Endothelial cell of umbilical vein (primary cell): ENCODE results near the gene EXOSC5. TPM values are rescaled to one million over a fixed set of nuclear protein-coding genes. Genes with fewer than 3 reads are reported as not detected.
A peak's percentile ranks its signal among the peaks of the same experiment; 100 is the strongest.

Experiments
- BruUV-seq: library from RNA; stranded (reverse); fragments of 400-500 nt; replicated peaks from 2 replicates; lab custom pipeline; 2021; lab: Mats Ljungman, UMichigan
- CTCF ChIA-PET: fragments of 300-600, 350-600 bp; sonication (Branson Sonifier 250); formaldehyde crosslinking; loops from one replicate; lab custom pipeline; 2021; ENCODE audit warnings: antibody characterized with exemption, inconsistent platforms; lab: Charles Lee
- POLR2A ChIA-PET: fragments of 300-600, 350-600 bp; sonication (Branson Sonifier 250); formaldehyde crosslinking; loops from one replicate; lab custom pipeline; 2021; ENCODE audit warnings: antibody characterized with exemption, inconsistent platforms; lab: Charles Lee
- DNase-seq: peaks from one replicate; pipeline ENCODE4 v3.0.0-alpha.2; 2011; ENCODE audit warnings: low read depth, low spot score
- FAIRE-seq: peaks from 2 replicates; lab custom pipeline; 2011; peaks lifted over from hg19 to GRCh38; lab: Jason Lieb, UNC
- H2AFZ ChIP-seq: 2 replicates; pipeline ENCODE4 v1.6.0; 2012; ENCODE audit warnings: low read depth, low read length, control low read depth, inconsistent platforms
- H3K27ac ChIP-seq: 2 replicates; pipeline ENCODE4 v1.5.1; 2011; ENCODE audit warnings: low read depth, mild to moderate bottlenecking, control low read depth, low read length, moderate library complexity; ENCODE audit not compliant: insufficient read depth
- H3K27me3 ChIP-seq, 2 experiments: 2 replicates each; pipeline versions ENCODE4 v1.6.0 to v1.6.1; 2011; ENCODE audit warnings: low read length in 2 of 2, mixed read lengths in 1 of 2; ENCODE audit not compliant: control insufficient read depth in 2 of 2, insufficient read depth in 2 of 2
- H3K36me3 ChIP-seq, 2 experiments: 2 replicates in 1 of 2; 3 replicates in 1 of 2; pipeline ENCODE4 v1.5.1; 2011; ENCODE audit warnings: low read length in 2 of 2, mild to moderate bottlenecking in 1 of 2, moderate library complexity in 1 of 2; ENCODE audit not compliant: control insufficient read depth in 2 of 2, insufficient read depth in 2 of 2; ENCODE audit errors: extremely low read depth in 1 of 2
- H3K4me1 ChIP-seq: 3 replicates; pipeline ENCODE4 v1.5.1; 2011; ENCODE audit warnings: mild to moderate bottlenecking, low read length; ENCODE audit not compliant: control insufficient read depth, insufficient read depth; ENCODE audit errors: extremely low read depth
- H3K4me2 ChIP-seq: 2 replicates; pipeline ENCODE4 v1.6.1; 2011; ENCODE audit warnings: low read length, control low read depth, mixed read lengths; ENCODE audit not compliant: insufficient read depth
- H3K4me3 ChIP-seq, 3 experiments: fragments of 200-600 bp in 1 of 3; sonication (generic), shearing (Covaris generic) in 1 of 3; replicated peaks in 1 of 3; 2 replicates each; pipeline ENCODE4 v1.5.1; 2011 to 2016; ENCODE audit warnings: control low read depth in 3 of 3, low read length in 3 of 3, mild to moderate bottlenecking in 2 of 3, inconsistent platforms in 1 of 3, low read depth in 1 of 3, moderate library complexity in 1 of 3; ENCODE audit not compliant: insufficient read depth in 1 of 3
- H3K79me2 ChIP-seq: 2 replicates; pipeline ENCODE4 v1.6.0; 2012; ENCODE audit warnings: low read length, inconsistent platforms; ENCODE audit not compliant: control insufficient read depth, insufficient read depth
- H3K9ac ChIP-seq: replicated peaks from 2 replicates; pipeline ENCODE3; 2011; ENCODE audit warnings: low read length, control low read depth; ENCODE audit not compliant: insufficient read depth; ENCODE audit errors: extremely low read depth
- H3K9me1 ChIP-seq: replicated peaks from 3 replicates; pipeline ENCODE4 v1.6.0; 2011; ENCODE audit warnings: mild to moderate bottlenecking, low read length; ENCODE audit not compliant: control insufficient read depth, insufficient read depth; ENCODE audit errors: extremely low read depth
- H3K9me3 ChIP-seq: replicated peaks from 2 replicates; pipeline ENCODE4 v1.5.1; 2012; ENCODE audit warnings: low read length, inconsistent platforms; ENCODE audit not compliant: control insufficient read depth, insufficient read depth
- H4K20me1 ChIP-seq: replicated peaks from 2 replicates; pipeline ENCODE3; 2011; ENCODE audit warnings: mild to moderate bottlenecking, low read length; ENCODE audit not compliant: control insufficient read depth, insufficient read depth; ENCODE audit errors: extremely low read depth
- EZH2 ChIP-seq: IDR thresholded peaks from 2 replicates; pipeline ENCODE4 v1.6.1; 2012; ENCODE audit warnings: borderline replicate concordance, low read depth, mild to moderate bottlenecking, moderate library complexity, low read length, inconsistent platforms; ENCODE audit not compliant: severe bottlenecking
- FOS ChIP-seq: IDR thresholded peaks from 2 replicates; pipeline ENCODE4 v1.6.1; 2011; ENCODE audit warnings: mild to moderate bottlenecking, low read length, moderate library complexity, borderline replicate concordance; ENCODE audit not compliant: insufficient read depth
- GATA2 ChIP-seq: IDR thresholded peaks from 2 replicates; pipeline ENCODE4 v1.7.0; 2011; ENCODE audit warnings: low read depth, mild to moderate bottlenecking, moderate library complexity, mixed read lengths, low read length; ENCODE audit not compliant: insufficient read length, insufficient read depth
- JUN ChIP-seq: IDR thresholded peaks from 2 replicates; pipeline ENCODE4 v1.6.1; 2011; ENCODE audit warnings: borderline replicate concordance, low read depth; ENCODE audit not compliant: insufficient read length, insufficient read depth
- MYC ChIP-seq: IDR thresholded peaks from one replicate; pipeline ENCODE4 v1.6.1; 2011; ENCODE audit warnings: mild to moderate bottlenecking, low read depth, low read length
- POLR2A ChIP-seq: IDR thresholded peaks from 2 replicates; pipeline ENCODE4 v1.6.1; 2012; ENCODE audit warnings: low read depth, mild to moderate bottlenecking, control low read depth, low read length
- POLR2AphosphoS5 ChIP-seq: IDR thresholded peaks from 2 replicates; pipeline ENCODE4 v1.6.1; 2012; ENCODE audit warnings: low read depth, mild to moderate bottlenecking, control low read depth, low read length, moderate library complexity; ENCODE audit not compliant: insufficient read depth
- dilution Hi-C: fragments of 300-500 bp; cut with MboI; formaldehyde crosslinking; loops from one replicate; pipeline ENCODE4 v1.15.0; 2019; ENCODE audit warnings: low sequenced_read_pairs; ENCODE audit not compliant: extremely low pct_ligation_motif_present
- intact Hi-C: fragments of 100-400 bp; cut with micrococcal nuclease; formaldehyde crosslinking; loops from one replicate; pipeline ENCODE4 v1.10.0; 2022
- polyA plus RNA-seq, 4 experiments: library from polyadenylated mRNA; depleted of rRNA in 3 of 4; stranded (reverse) in 3 of 4; unstranded in 1 of 4; fragments of >200 nt; gene quantifications; 2 replicates each; pipeline versions ENCODE4 v1.2.1 to v1.2.3, GENCODE V29; 2011 to 2012; ENCODE audit warnings: missing spikeins in 1 of 4
- total RNA-seq: library from RNA; stranded (reverse); gene quantifications from 2 replicates; pipeline ENCODE4 v1.2.3, GENCODE V29; 2021
- TF ChIP-seq, protein P1 (sequence below): IDR thresholded peaks from 2 replicates; pipeline ENCODE4 v1.6.1; 2011; ENCODE audit not compliant: insufficient read depth, insufficient read length
- TF ChIP-seq, protein P2 (sequence below), 2 donors: IDR thresholded peaks; 1 replicate in 1 of 2; 2 replicates in 1 of 2; pipeline ENCODE4 v1.5.1; 2011; ENCODE audit warnings: low read length in 2 of 2, mild to moderate bottlenecking in 2 of 2, moderate library complexity in 2 of 2, control low read depth in 1 of 2, inconsistent platforms in 1 of 2, low read depth in 1 of 2; ENCODE audit not compliant: insufficient read depth in 1 of 2; ENCODE audit errors: extremely low read depth in 1 of 2

EXOSC5 gene
- total and polyA plus RNA-seq, 2 donors (not counting 3 experiments of a cell fraction or from before 2014, with no cell fraction given) = 14.0 to 20.9 TPM

DNA sequence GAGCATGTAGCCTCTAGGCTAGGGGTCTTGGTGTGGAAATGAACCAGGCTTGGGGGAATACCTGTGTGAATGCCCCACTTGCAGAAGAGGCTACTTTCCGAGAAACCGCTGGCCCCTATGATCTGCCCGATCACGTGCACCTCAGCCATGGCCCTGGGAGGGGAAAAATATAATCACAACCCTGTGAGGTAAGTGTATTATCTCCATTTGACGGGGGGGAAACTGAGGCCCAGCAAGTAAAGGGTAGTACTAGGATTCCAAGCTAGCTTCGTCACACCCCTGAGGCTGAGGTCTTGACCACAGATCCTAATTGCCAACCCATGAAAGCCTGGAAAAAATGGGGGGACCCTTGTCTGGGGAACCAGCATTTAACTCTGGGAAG lies 33.8 kb downstream of the EXOSC5 start:
- Histone ChIP-seq H3K9me1 (no peaks in the 10 kb centered on the region), H3K36me3 (no peaks in the 10 kb centered on the region), H3K9ac (peak overlapping the region; percentile 94), H3K4me2 (peak overlapping the region; percentile 64), H3K27ac (peak overlapping the region; percentile 88), H3K9me3 (no peaks in the 10 kb centered on the region), H4K20me1 (no peaks in the 10 kb centered on the region), H2AFZ (peak overlapping the region; percentile 11), H3K27me3 (no peaks in the 10 kb centered on the region), H3K4me3 (peak overlapping the region in 2 of 3 experiments; percentile 60 to 86), H3K79me2 (peaks cover 20% of the 10 kb centered on the region), H3K4me1 (peaks cover 20% of the 10 kb centered on the region)
- no peak for DNase-seq
- dilution Hi-C loops = no loop called here
- CTCF ChIA-PET = interaction anchor here (0.9 to 4.3 kb wide), 7 partner anchors 8 to 200 kb away, joined by 3 to 35 read pairs (median 4); partner anchors contain the start of gene TGFB1
- no TSS peak for BruUV-seq
- intact Hi-C loops = no loop called here
- TF ChIP-seq EZH2 = no peak
- TF ChIP-seq, protein P1, sequence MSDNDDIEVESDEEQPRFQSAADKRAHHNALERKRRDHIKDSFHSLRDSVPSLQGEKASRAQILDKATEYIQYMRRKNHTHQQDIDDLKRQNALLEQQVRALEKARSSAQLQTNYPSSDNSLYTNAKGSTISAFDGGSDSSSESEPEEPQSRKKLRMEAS = no peak
- TF ChIP-seq POLR2AphosphoS5 = no peak
- TF ChIP-seq GATA2 = no peak
- TF ChIP-seq MYC = no peak
- TF ChIP-seq FOS = no peak
- TF ChIP-seq, protein P2, sequence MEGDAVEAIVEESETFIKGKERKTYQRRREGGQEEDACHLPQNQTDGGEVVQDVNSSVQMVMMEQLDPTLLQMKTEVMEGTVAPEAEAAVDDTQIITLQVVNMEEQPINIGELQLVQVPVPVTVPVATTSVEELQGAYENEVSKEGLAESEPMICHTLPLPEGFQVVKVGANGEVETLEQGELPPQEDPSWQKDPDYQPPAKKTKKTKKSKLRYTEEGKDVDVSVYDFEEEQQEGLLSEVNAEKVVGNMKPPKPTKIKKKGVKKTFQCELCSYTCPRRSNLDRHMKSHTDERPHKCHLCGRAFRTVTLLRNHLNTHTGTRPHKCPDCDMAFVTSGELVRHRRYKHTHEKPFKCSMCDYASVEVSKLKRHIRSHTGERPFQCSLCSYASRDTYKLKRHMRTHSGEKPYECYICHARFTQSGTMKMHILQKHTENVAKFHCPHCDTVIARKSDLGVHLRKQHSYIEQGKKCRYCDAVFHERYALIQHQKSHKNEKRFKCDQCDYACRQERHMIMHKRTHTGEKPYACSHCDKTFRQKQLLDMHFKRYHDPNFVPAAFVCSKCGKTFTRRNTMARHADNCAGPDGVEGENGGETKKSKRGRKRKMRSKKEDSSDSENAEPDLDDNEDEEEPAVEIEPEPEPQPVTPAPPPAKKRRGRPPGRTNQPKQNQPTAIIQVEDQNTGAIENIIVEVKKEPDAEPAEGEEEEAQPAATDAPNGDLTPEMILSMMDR (IDR thresholded peaks at IDR 0.05; ENCODE audit: extremely low read depth in 1 of 2, insufficient read depth in 1 of 2, low read depth in 1 of 2, low read length in 2 of 2) = no peak
- TF ChIP-seq JUN = no peak
- TF ChIP-seq POLR2A = no peak
- no peak for FAIRE-seq
- POLR2A ChIA-PET = interaction anchor here (1.1 to 1.6 kb wide), 5 partner anchors 9 to 76 kb away, joined by 3 to 8 read pairs (median 4); partner anchors contain the start of genes DMAC2 and TGFB1
